ENCODE data around the gene TOX2. TPM values are rescaled to one million over a fixed set of nuclear protein-coding genes. Genes with fewer than 3 reads are reported as not detected.

The TOX2 gene
- total and polyA plus RNA-seq, 2 of the 4 experiments (the other 2 are of a cell fraction), result 1.3 to 17.5 TPM

DNA sequence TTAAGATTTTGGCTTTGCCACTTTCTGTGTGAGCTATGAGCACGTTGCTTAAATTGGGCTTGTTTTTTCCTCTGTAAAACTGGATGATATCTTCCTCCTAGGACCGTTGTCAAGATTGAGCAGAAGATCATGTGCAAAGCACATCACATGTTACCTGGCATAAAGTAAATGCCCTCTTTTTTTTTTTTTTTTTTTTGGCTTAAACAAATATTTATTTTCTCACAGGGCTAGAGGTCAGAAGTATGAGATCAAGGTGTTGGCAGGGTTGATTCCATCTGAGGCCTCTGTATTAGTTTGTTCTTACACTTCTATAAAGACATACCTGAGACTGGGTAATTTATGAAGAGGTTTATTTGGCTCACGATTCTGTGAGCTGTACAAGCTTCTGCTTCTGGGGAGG lies 42.7 kb downstream of the TOX2 start:
- no peak overlapping the region for H2AK9ac ChIP-seq (replicated peaks; ENCODE audit: low read depth, low read length, poor library complexity)
- POLR2A ChIA-PET (ENCODE audit: unreplicated experiment), result no interaction called here
- H3K23ac ChIP-seq (ENCODE audit: low read depth, low read length), result no peak overlapping the region
- H4K91ac ChIP-seq (ENCODE audit: insufficient read depth, low read depth, low read length), result no peak overlapping the region; the same call in 1 of the 2 replicates
- no peak for ATAC-seq (ENCODE audit: low read depth)
- no peak overlapping the region for H2AFZ ChIP-seq (replicated peaks; ENCODE audit: low read length, poor library complexity)
- CTCF ChIA-PET, result interaction anchor here (0.7 kb wide), 1 partner anchor 206 kb away, joined by 5 read pairs; no protein-coding TSS in a partner anchor
- DNase-seq, result no peak
- H3K4ac ChIP-seq (ENCODE audit: low read depth, low read length), result peak overlapping the region; percentile 24; the same call in 1 of the 2 replicates
- H4K20me1 ChIP-seq (ENCODE audit: insufficient read depth, low read length), result peaks cover 7% of the 10 kb centered on the region; the same call in 1 of the 2 replicates
- peaks cover 71 to 93% of the 10 kb centered on the region in 2 experiments for H3K79me1 ChIP-seq (ENCODE audit: low read depth in 1 of 2, low read length in 2 of 2)
- TF ChIP-seq POLR2A (IDR thresholded peaks at IDR 0.05; ENCODE audit: low read depth, low read length), result no peak
- TF ChIP-seq MAZ (IDR thresholded peaks at IDR 0.05; ENCODE audit: borderline replicate concordance, low read depth, low read length), result no peak
- no peak for TF ChIP-seq SMC3 (IDR thresholded peaks at IDR 0.05; ENCODE audit: low read depth, low read length)
- no peak for TF ChIP-seq MAFK (IDR thresholded peaks at IDR 0.05; ENCODE audit: low read depth, low read length)
- TF ChIP-seq CHD1 (IDR thresholded peaks at IDR 0.05; ENCODE audit: low read depth, low read length), result no peak
- no peak for TF ChIP-seq RAD21 (IDR thresholded peaks at IDR 0.05; ENCODE audit: low read length)
- no peak for TF ChIP-seq BHLHE40 (IDR thresholded peaks at IDR 0.05; ENCODE audit: low read depth, low read length)
- no peak for TF ChIP-seq MXI1 (IDR thresholded peaks at IDR 0.05; ENCODE audit: borderline replicate concordance, low read depth, low read length)
- no peak for TF ChIP-seq RFX5 (IDR thresholded peaks at IDR 0.05; ENCODE audit: low read depth, low read length)
- TF ChIP-seq NFE2L2 (IDR thresholded peaks at IDR 0.05; ENCODE audit: low read depth, low read length), result no peak
- TF ChIP-seq FOS (IDR thresholded peaks at IDR 0.05; ENCODE audit: low read depth, low read length), result no peak
- TF ChIP-seq, protein P1, sequence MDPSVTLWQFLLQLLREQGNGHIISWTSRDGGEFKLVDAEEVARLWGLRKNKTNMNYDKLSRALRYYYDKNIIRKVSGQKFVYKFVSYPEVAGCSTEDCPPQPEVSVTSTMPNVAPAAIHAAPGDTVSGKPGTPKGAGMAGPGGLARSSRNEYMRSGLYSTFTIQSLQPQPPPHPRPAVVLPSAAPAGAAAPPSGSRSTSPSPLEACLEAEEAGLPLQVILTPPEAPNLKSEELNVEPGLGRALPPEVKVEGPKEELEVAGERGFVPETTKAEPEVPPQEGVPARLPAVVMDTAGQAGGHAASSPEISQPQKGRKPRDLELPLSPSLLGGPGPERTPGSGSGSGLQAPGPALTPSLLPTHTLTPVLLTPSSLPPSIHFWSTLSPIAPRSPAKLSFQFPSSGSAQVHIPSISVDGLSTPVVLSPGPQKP (IDR thresholded peaks at IDR 0.05; ENCODE audit: borderline replicate concordance, low read depth, low read length), result no peak
- TF ChIP-seq, protein P2, sequence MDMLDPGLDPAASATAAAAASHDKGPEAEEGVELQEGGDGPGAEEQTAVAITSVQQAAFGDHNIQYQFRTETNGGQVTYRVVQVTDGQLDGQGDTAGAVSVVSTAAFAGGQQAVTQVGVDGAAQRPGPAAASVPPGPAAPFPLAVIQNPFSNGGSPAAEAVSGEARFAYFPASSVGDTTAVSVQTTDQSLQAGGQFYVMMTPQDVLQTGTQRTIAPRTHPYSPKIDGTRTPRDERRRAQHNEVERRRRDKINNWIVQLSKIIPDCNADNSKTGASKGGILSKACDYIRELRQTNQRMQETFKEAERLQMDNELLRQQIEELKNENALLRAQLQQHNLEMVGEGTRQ (IDR thresholded peaks at IDR 0.05; ENCODE audit: low read depth, low read length), result no peak
- no peaks in the 10 kb centered on the region for H3K9me3 ChIP-seq (ENCODE audit: control insufficient read depth, insufficient read depth, low read length)
- no peaks in the 10 kb centered on the region for H3K27me3 ChIP-seq (ENCODE audit: control insufficient read depth, insufficient read depth, low read length)
- H2AK5ac ChIP-seq (ENCODE audit: low read depth, low read length), result no peak overlapping the region
- no peak overlapping the region for H3K4me2 ChIP-seq (ENCODE audit: low read depth, low read length)
- no peak overlapping the region for H4K8ac ChIP-seq (ENCODE audit: low read depth in 2 of 2, low read length in 2 of 2)
- in situ Hi-C loops (cut with MboI; ENCODE audit: low sequenced_read_pairs), result no loop called here
- no peak overlapping the region for H2BK20ac ChIP-seq (ENCODE audit: low read depth, low read length)
- H3K18ac ChIP-seq (ENCODE audit: low read depth, low read length), result no peak overlapping the region
- H2BK5ac ChIP-seq (ENCODE audit: low read depth, low read length, poor library complexity, severe bottlenecking), result no peak overlapping the region
- BruUV-seq (replicated peaks), result no TSS peak
- peaks cover 39% of the 10 kb centered on the region for H3K4me1 ChIP-seq (ENCODE audit: control insufficient read depth, insufficient read depth, low read length)
- H4K5ac ChIP-seq (ENCODE audit: low read depth, low read length), result no peak overlapping the region
- peaks cover 69% of the 10 kb centered on the region for H3K9me1 ChIP-seq (ENCODE audit: insufficient read depth, low read length)
- 80% methylated on average over 1 of the region's 3 CpGs; no CpG with 5 or more reads in 1 of the 2 experiments for WGBS, 2 experiments (ENCODE audit: extremely low coverage in 2 of 2, insufficient read length in 1 of 2)
- intact Hi-C loops (cut with micrococcal nuclease), result no loop called here
- 0 out of 2 replicates have a peak overlapping the region, but pooled peaks have one; percentile 27 for H3K14ac ChIP-seq (replicated peaks; ENCODE audit: low read depth, low read length)
- H3K36me3 ChIP-seq (ENCODE audit: control insufficient read depth, insufficient read depth, low read length), result no peaks in the 10 kb centered on the region
- no peak overlapping the region for H3K56ac ChIP-seq (ENCODE audit: extremely low read depth, insufficient read depth, low read length)
- H3K4me3 ChIP-seq (ENCODE audit: insufficient read depth, low read depth, low read length), result no peak overlapping the region
- 0 out of 3 replicates have a peak overlapping the region, but pooled peaks have one; percentile 20 for H2BK15ac ChIP-seq (ENCODE audit: low read depth, low read length)
- no peak overlapping the region for H2BK120ac ChIP-seq (ENCODE audit: low read depth, low read length)
- no peak overlapping the region for H3K9ac ChIP-seq (ENCODE audit: low read depth, low read length)
- no peak overlapping the region for H3K27ac ChIP-seq (ENCODE audit: insufficient read depth, low read length)
- dilution Hi-C loops (cut with HindIII; ENCODE audit: low sequenced_read_pairs, unreplicated experiment), result no loop called here

All from IMR-90 (cell line).